ENCODE results near the gene FYN. TPM values are rescaled to one million over a fixed set of nuclear protein-coding genes. Genes with fewer than 3 reads are reported as not detected.

Gene FYN
- total RNA-seq, 1 experiment from 2014 or later, result 37.8 TPM

GRCh38 chr6:111737065-111737521 lies 136.2 kb downstream of the FYN start:
- DNase-seq (ENCODE audit: unreplicated experiment), result peak; percentile 34
- Mint-ChIP-seq H3K27ac (ENCODE audit: low read depth, unreplicated experiment) (peak overlapping the region; percentile 47), H3K4me1 (ENCODE audit: insufficient read depth, unreplicated experiment) (peaks cover 17% of the 10 kb centered on the region), H3K36me3 (ENCODE audit: insufficient read depth, unreplicated experiment) (no peaks in the 10 kb centered on the region), H3K9me3 (ENCODE audit: unreplicated experiment) (no peaks in the 10 kb centered on the region), H3K27me3 (ENCODE audit: insufficient read depth, unreplicated experiment) (no peaks in the 10 kb centered on the region), H3K4me3 (ENCODE audit: unreplicated experiment) (no peak overlapping the region)
- intact Hi-C loops (cut with micrococcal nuclease), result no loop called here
- ChIA-PET POLR2A (interaction anchor here (0.7 kb wide), 1 partner anchor 424 kb away, joined by 3 read pairs; no protein-coding TSS in a partner anchor), CTCF (interaction anchor here (0.9 to 1.7 kb wide), 3 partner anchors 11 to 306 kb away, joined by 3 read pairs; no protein-coding TSS in a partner anchor)
- no TSS peak for BruUV-seq (replicated peaks)
- TF ChIP-seq, protein P1, sequence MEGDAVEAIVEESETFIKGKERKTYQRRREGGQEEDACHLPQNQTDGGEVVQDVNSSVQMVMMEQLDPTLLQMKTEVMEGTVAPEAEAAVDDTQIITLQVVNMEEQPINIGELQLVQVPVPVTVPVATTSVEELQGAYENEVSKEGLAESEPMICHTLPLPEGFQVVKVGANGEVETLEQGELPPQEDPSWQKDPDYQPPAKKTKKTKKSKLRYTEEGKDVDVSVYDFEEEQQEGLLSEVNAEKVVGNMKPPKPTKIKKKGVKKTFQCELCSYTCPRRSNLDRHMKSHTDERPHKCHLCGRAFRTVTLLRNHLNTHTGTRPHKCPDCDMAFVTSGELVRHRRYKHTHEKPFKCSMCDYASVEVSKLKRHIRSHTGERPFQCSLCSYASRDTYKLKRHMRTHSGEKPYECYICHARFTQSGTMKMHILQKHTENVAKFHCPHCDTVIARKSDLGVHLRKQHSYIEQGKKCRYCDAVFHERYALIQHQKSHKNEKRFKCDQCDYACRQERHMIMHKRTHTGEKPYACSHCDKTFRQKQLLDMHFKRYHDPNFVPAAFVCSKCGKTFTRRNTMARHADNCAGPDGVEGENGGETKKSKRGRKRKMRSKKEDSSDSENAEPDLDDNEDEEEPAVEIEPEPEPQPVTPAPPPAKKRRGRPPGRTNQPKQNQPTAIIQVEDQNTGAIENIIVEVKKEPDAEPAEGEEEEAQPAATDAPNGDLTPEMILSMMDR (IDR thresholded peaks at IDR 0.05; ENCODE audit: unreplicated experiment), result no peak

- no TSS peak for BruUV-seq (replicated peaks)
- no peak overlapping the region for H3K27ac Mint-ChIP-seq (ENCODE audit: low read depth, unreplicated experiment)
- TF ChIP-seq, protein P1 (IDR thresholded peaks at IDR 0.05; ENCODE audit: unreplicated experiment), result no peak
- DNase-seq (ENCODE audit: unreplicated experiment), result no peak
- ChIA-PET CTCF (interaction anchor here (0.6 to 1.7 kb wide), 5 partner anchors 10 to 445 kb away, joined by 3 read pairs; no protein-coding TSS in a partner anchor), POLR2A (interaction anchor here (1.6 kb wide), 1 partner anchor 17 kb away, joined by 5 read pairs; no protein-coding TSS in a partner anchor)
- H3K36me3 Mint-ChIP-seq (ENCODE audit: insufficient read depth, unreplicated experiment), result no peaks in the 10 kb centered on the region
- H3K27me3 Mint-ChIP-seq (ENCODE audit: insufficient read depth, unreplicated experiment), result no peaks in the 10 kb centered on the region
- intact Hi-C loops (cut with micrococcal nuclease), result no loop called here
- H3K4me1 Mint-ChIP-seq (ENCODE audit: insufficient read depth, unreplicated experiment), result peaks cover 17% of the 10 kb centered on the region
- H3K4me3 Mint-ChIP-seq (ENCODE audit: unreplicated experiment), result no peak overlapping the region
- no peaks in the 10 kb centered on the region for H3K9me3 Mint-ChIP-seq (ENCODE audit: unreplicated experiment)
These were observed 137.1 kb downstream of the FYN start for GRCh38 chr6:111736005-111736608.

DNA sequence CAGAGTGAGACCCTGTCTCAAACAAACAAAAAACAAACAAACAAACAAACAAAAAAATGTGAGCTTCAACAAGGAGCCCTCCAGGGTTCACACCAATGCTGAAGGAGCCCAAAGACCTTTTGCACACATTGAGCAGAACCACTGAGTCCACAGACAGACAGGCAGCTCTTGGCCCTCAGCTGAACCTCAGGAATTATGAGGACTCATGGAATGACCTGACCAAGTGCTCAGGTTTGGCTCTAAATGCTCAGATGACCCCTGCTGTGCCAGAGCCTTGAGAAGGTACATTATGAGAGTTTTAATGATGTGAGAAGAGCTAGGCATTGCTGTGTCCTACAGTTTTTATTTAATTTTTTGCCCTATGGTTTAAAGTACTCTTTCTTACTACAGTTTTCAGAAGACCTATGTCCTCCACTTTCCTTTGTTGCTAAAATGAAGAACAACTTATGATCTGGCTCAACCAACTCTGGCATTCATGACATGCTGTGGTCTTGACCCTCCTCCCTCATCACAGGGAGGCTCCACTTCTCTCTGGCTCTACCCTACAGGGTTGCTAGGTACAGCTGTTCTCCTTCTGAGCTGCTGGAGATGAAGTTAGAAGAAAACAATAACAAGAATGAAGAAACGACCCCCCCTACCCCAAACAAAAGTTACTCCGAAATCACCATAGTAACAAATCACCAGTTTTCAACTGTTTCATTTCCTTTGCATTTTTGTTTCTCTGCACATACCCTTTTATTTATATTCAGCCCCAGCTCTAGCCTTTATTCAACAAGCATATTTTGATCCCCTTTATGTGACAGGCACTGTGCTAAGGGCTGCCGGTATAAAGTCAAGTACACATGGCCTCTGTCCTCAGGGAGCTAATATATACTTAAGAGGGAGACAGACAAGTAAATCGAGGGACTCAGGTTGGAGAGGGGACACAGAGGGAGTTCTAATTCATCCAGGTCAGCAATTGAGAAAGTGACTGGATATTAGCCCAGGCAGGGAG lies 138.9 kb downstream of the FYN start:
- DNase-seq (ENCODE audit: unreplicated experiment), result no peak
- Mint-ChIP-seq H3K27me3 (ENCODE audit: insufficient read depth, unreplicated experiment) (no peaks in the 10 kb centered on the region), H3K4me3 (ENCODE audit: unreplicated experiment) (no peak overlapping the region), H3K9me3 (ENCODE audit: unreplicated experiment) (no peaks in the 10 kb centered on the region), H3K4me1 (ENCODE audit: insufficient read depth, unreplicated experiment) (peaks cover 17% of the 10 kb centered on the region), H3K27ac (ENCODE audit: low read depth, unreplicated experiment) (no peak overlapping the region), H3K36me3 (ENCODE audit: insufficient read depth, unreplicated experiment) (no peaks in the 10 kb centered on the region)
- intact Hi-C loops (cut with micrococcal nuclease), result no loop called here
- TF ChIP-seq, protein P1 (IDR thresholded peaks at IDR 0.05; ENCODE audit: unreplicated experiment), result no peak
- ChIA-PET POLR2A (no interaction called here), CTCF (interaction anchor here (0.6 to 1.2 kb wide), 3 partner anchors 22 to 432 kb away, joined by 3 read pairs; no protein-coding TSS in a partner anchor)
- no TSS peak for BruUV-seq (replicated peaks)

DNA sequence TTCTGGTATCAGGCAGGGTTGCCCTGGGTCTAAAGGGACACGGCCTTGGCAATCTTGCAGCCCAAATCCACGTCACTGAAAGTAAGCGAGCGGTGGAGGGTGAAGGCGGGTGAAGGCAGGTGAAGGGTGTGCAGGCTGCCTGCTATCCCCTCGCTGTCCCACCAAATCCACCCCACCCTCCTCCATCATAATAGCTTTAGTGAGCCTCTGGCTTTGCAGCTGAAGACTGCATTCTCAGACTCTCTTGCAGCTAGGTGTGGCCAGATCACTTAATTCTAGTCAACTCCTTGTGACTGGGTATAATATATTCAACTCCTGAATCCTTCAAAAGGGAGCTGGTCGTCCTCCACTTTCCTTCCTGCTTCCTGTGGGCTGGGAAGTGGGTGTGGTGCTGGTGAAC lies 140.9 kb downstream of the FYN start:
- Mint-ChIP-seq H3K9me3 (ENCODE audit: unreplicated experiment) (no peaks in the 10 kb centered on the region), H3K4me3 (ENCODE audit: unreplicated experiment) (no peak overlapping the region), H3K27ac (ENCODE audit: low read depth, unreplicated experiment) (no peak overlapping the region), H3K36me3 (ENCODE audit: insufficient read depth, unreplicated experiment) (no peaks in the 10 kb centered on the region), H3K27me3 (ENCODE audit: insufficient read depth, unreplicated experiment) (no peaks in the 10 kb centered on the region), H3K4me1 (ENCODE audit: insufficient read depth, unreplicated experiment) (peaks cover 9% of the 10 kb centered on the region)
- ChIA-PET POLR2A (no interaction called here), CTCF (interaction anchor here (0.7 to 1.5 kb wide), 2 partner anchors 141 to 309 kb away, joined by 3 read pairs; partner anchors contain the start of gene FYN)
- intact Hi-C loops (cut with micrococcal nuclease), result no loop called here
- TF ChIP-seq, protein P1 (IDR thresholded peaks at IDR 0.05; ENCODE audit: unreplicated experiment), result no peak
- no peak for DNase-seq (ENCODE audit: unreplicated experiment)
- BruUV-seq (replicated peaks), result no TSS peak
